WTC11 (cell line): Measurements from ENCODE around the gene RECQL5. TPM values are rescaled to one million over a fixed set of nuclear protein-coding genes. Genes with fewer than 3 reads are reported as not detected.

Experiments
- ATAC-seq: fragments of 200-7000 bp; cut with Tn5 transposase; 2 replicates; pipeline ENCODE4 v1.10.0; 2021; ENCODE audit warnings: mild to moderate bottlenecking, moderate library complexity
- CTCF ChIA-PET: fragments of 300-600 bp; sonication (Branson Sonifier 250); formaldehyde crosslinking; loops from one replicate; lab custom pipeline; 2021; ENCODE audit warnings: antibody characterized with exemption; lab: Charles Lee
- POLR2A ChIA-PET: fragments of 350-600 bp; sonication (Branson Sonifier 250); formaldehyde crosslinking; loops from one replicate; lab custom pipeline; 2021; ENCODE audit warnings: antibody characterized with exemption; lab: Charles Lee
- DNase-seq: peaks from one replicate; pipeline ENCODE4 v3.0.0; 2021; ENCODE audit warnings: low spot score
- H3K27ac Mint-ChIP-seq: 2 replicates; pipeline ENCODE4 v1.8.0; 2021; ENCODE audit warnings: mixed read lengths
- H3K27me3 Mint-ChIP-seq: 2 replicates; pipeline ENCODE4 v1.8.0; 2021; ENCODE audit warnings: low read depth, mild to moderate bottlenecking, moderate library complexity, mixed read lengths
- H3K36me3 Mint-ChIP-seq: 2 replicates; pipeline ENCODE4 v1.8.0; 2021; ENCODE audit warnings: mixed read lengths
- H3K4me1 Mint-ChIP-seq: 2 replicates; pipeline ENCODE4 v1.8.0; 2022; ENCODE audit warnings: mixed read lengths
- H3K4me3 Mint-ChIP-seq: 2 replicates; pipeline ENCODE4 v1.8.0; 2021; ENCODE audit warnings: mild to moderate bottlenecking, moderate library complexity, mixed read lengths
- H3K9me3 Mint-ChIP-seq: 2 replicates; pipeline ENCODE4 v1.8.0; 2021; ENCODE audit warnings: mixed read lengths
- ATF1 ChIP-seq: sonication (generic); formaldehyde crosslinking; IDR thresholded peaks from 2 replicates; pipeline ENCODE4 v1.8.1; 2023; ENCODE audit warnings: mild to moderate bottlenecking, moderate library complexity, missing genetic modification reagents
- ATF2 ChIP-seq: sonication (generic); formaldehyde crosslinking; IDR thresholded peaks from 2 replicates; pipeline ENCODE4 v1.8.1; 2022; ENCODE audit warnings: low read depth, missing genetic modification reagents, borderline replicate concordance
- ATF3 ChIP-seq: sonication (generic); formaldehyde crosslinking; conservative IDR thresholded peaks from 2 replicates; pipeline ENCODE4 v1.8.1; 2022; ENCODE audit warnings: mild to moderate bottlenecking, missing genetic modification reagents
- CREB1 ChIP-seq: sonication (generic); formaldehyde crosslinking; IDR thresholded peaks from 2 replicates; pipeline ENCODE4 v1.8.0; 2023; ENCODE audit warnings: mild to moderate bottlenecking, missing genetic modification reagents
- CREM ChIP-seq: sonication (generic); formaldehyde crosslinking; IDR thresholded peaks from 2 replicates; pipeline ENCODE4 v1.8.1; 2022; ENCODE audit warnings: mild to moderate bottlenecking, missing genetic modification reagents, moderate library complexity
- CTCF ChIP-seq: fragments of 200-600 bp; IDR thresholded peaks from 2 replicates; pipeline ENCODE4 v1.8.0; 2022; ENCODE audit warnings: antibody characterized with exemption
- FOXJ3 ChIP-seq: sonication (generic); formaldehyde crosslinking; IDR thresholded peaks from 2 replicates; pipeline ENCODE4 v1.9.0; 2021; ENCODE audit warnings: missing genetic modification reagents, mild to moderate bottlenecking, borderline replicate concordance
- FOXP4 ChIP-seq: sonication (generic); formaldehyde crosslinking; IDR thresholded peaks from 2 replicates; pipeline ENCODE4 v1.8.0; 2022; ENCODE audit warnings: mild to moderate bottlenecking, missing genetic modification reagents
- GRHL2 ChIP-seq: fragments of 250-450 bp; sonication (Bioruptor Pico); IDR thresholded peaks from 2 replicates; pipeline ENCODE4 v1.8.0; 2022; ENCODE audit warnings: mild to moderate bottlenecking, moderate library complexity; ENCODE audit not compliant: insufficient replicate concordance, severe bottlenecking
- HMGXB4 ChIP-seq: sonication (generic); formaldehyde crosslinking; IDR thresholded peaks from 2 replicates; pipeline ENCODE4 v1.8.1; 2023; ENCODE audit warnings: mild to moderate bottlenecking, moderate library complexity, missing genetic modification reagents
- IRF2 ChIP-seq: sonication (generic); formaldehyde crosslinking; IDR thresholded peaks from 2 replicates; pipeline ENCODE4 v1.8.0; 2022; ENCODE audit warnings: low read depth, missing genetic modification reagents, borderline replicate concordance
- KAT7 ChIP-seq: sonication (generic); formaldehyde crosslinking; IDR thresholded peaks from 2 replicates; pipeline ENCODE4 v1.8.1; 2023; ENCODE audit warnings: missing genetic modification reagents, mild to moderate bottlenecking, borderline replicate concordance
- MLX ChIP-seq: sonication (generic); formaldehyde crosslinking; IDR thresholded peaks from 2 replicates; pipeline ENCODE4 v1.8.1; 2023; ENCODE audit warnings: mild to moderate bottlenecking, missing genetic modification reagents, moderate library complexity
- MXD4 ChIP-seq: fragments of 250-450 bp; sonication (Bioruptor Pico); IDR thresholded peaks from 2 replicates; pipeline ENCODE4 v1.8.0; 2021; ENCODE audit warnings: mild to moderate bottlenecking, moderate library complexity, borderline replicate concordance
- NR2C2 ChIP-seq: sonication (generic); formaldehyde crosslinking; IDR thresholded peaks from 2 replicates; pipeline ENCODE4 v1.8.0; 2022; ENCODE audit warnings: mild to moderate bottlenecking, missing genetic modification reagents
- SMAD4 ChIP-seq: sonication (generic); formaldehyde crosslinking; IDR thresholded peaks from 2 replicates; pipeline ENCODE4 v1.8.0; 2022; ENCODE audit warnings: mild to moderate bottlenecking, missing genetic modification reagents
- SOX15 ChIP-seq: fragments of 250-450 bp; sonication (Bioruptor Pico); IDR thresholded peaks from 2 replicates; pipeline ENCODE4 v1.9.0; 2021; ENCODE audit warnings: mild to moderate bottlenecking
- TCF7 ChIP-seq: sonication (generic); formaldehyde crosslinking; IDR thresholded peaks from 2 replicates; pipeline ENCODE4 v1.8.0; 2022; ENCODE audit warnings: mild to moderate bottlenecking, low read depth, missing genetic modification reagents, moderate library complexity
- TEAD4 ChIP-seq: sonication (generic); formaldehyde crosslinking; IDR thresholded peaks from 2 replicates; pipeline ENCODE4 v1.8.0; 2022; ENCODE audit warnings: mild to moderate bottlenecking, missing genetic modification reagents
- TP53 ChIP-seq: sonication (generic); formaldehyde crosslinking; IDR thresholded peaks from 2 replicates; pipeline ENCODE4 v1.8.1; 2023; ENCODE audit warnings: mild to moderate bottlenecking, missing genetic modification reagents
- USF1 ChIP-seq: sonication (generic); formaldehyde crosslinking; IDR thresholded peaks from 2 replicates; pipeline ENCODE4 v1.8.0; 2022; ENCODE audit warnings: mild to moderate bottlenecking, missing genetic modification reagents
- ZMAT4 ChIP-seq: fragments of 250-450 bp; sonication (Bioruptor Pico); IDR thresholded peaks from 2 replicates; pipeline ENCODE4 v1.9.0; 2021; ENCODE audit warnings: mild to moderate bottlenecking
- ZNF232 ChIP-seq: sonication (generic); formaldehyde crosslinking; IDR thresholded peaks from 2 replicates; pipeline ENCODE4 v1.8.0; 2022; ENCODE audit warnings: mild to moderate bottlenecking, missing genetic modification reagents
- ZNF423 ChIP-seq: fragments of 250-450 bp; sonication (Bioruptor Pico); IDR thresholded peaks from 2 replicates; pipeline ENCODE4 v2.1.2; 2022; ENCODE audit warnings: mild to moderate bottlenecking, moderate library complexity
- ZNF425 ChIP-seq: fragments of 250-450 bp; sonication (Bioruptor Pico); conservative IDR thresholded peaks from 2 replicates; pipeline ENCODE4 v1.9.0; 2021; ENCODE audit warnings: mild to moderate bottlenecking
- ZNF671 ChIP-seq: fragments of 250-450 bp; sonication (Bioruptor Pico); IDR thresholded peaks from 2 replicates; pipeline ENCODE4 v1.8.0; 2021; ENCODE audit warnings: mild to moderate bottlenecking
- total RNA-seq: library from RNA; stranded (reverse); gene quantifications from 3 replicates; pipeline ENCODE4 v1.2.3, GENCODE V29; 2021

The RECQL5 gene
- total RNA-seq, 1 experiment from 2014 or later = 51.0 TPM

- peaks cover 37% of the 10 kb centered on the region for H3K36me3 Mint-ChIP-seq
- H3K27ac Mint-ChIP-seq = peak overlapping the region; percentile 65
- H3K4me3 Mint-ChIP-seq = no peak overlapping the region
- POLR2A ChIA-PET = no interaction called here
- no peaks in the 10 kb centered on the region for H3K9me3 Mint-ChIP-seq
- CTCF ChIA-PET = interaction anchor here (0.6 to 3.6 kb wide), 9 partner anchors 12 to 381 kb away, joined by 3 to 22 read pairs (median 12); partner anchors contain the start of genes GALK1 and SMIM5
- no peaks in the 10 kb centered on the region for H3K27me3 Mint-ChIP-seq
- DNase-seq = no peak
- ATAC-seq = no peak
- TF ChIP-seq KAT7 (CRISPR knock-in tag) (no peak), MLX (CRISPR knock-in tag) (no peak), CREM (no peak), TCF7 (CRISPR knock-in tag) (no peak), MXD4 (CRISPR knock-in tag) (no peak), ATF2 (no peak), ZNF671 (CRISPR knock-in tag) (no peak), USF1 (CRISPR knock-in tag) (no peak), SOX15 (CRISPR knock-in tag) (no peak), CREB1 (no peak), ZNF232 (CRISPR knock-in tag) (no peak), ZNF423 (CRISPR knock-in tag) (no peak), ATF1 (CRISPR knock-in tag) (no peak), NR2C2 (CRISPR knock-in tag) (no peak), TP53 (CRISPR knock-in tag) (no peak), FOXP4 (CRISPR knock-in tag) (no peak), CTCF (no peak), SMAD4 (CRISPR knock-in tag) (no peak), IRF2 (no peak), GRHL2 (CRISPR knock-in tag) (no peak)
- H3K4me1 Mint-ChIP-seq = peaks cover 12% of the 10 kb centered on the region
Measured at GRCh38 chr17:75665981-75666380, 973 bp downstream of the RECQL5 start.

- POLR2A ChIA-PET = no interaction called here
- no peak for TF ChIP-seq TEAD4 (CRISPR knock-in tag)
- no peak for TF ChIP-seq ZMAT4 (CRISPR knock-in tag)
- no peak for TF ChIP-seq FOXJ3 (CRISPR knock-in tag)
- TF ChIP-seq ZNF232 (CRISPR knock-in tag) = no peak
- TF ChIP-seq HMGXB4 (CRISPR knock-in tag) = no peak
- no peak for TF ChIP-seq ATF3 (CRISPR knock-in tag)
- TF ChIP-seq KAT7 (CRISPR knock-in tag) = no peak
- TF ChIP-seq ZNF425 (CRISPR knock-in tag) = no peak
- TF ChIP-seq SOX15 (CRISPR knock-in tag) = no peak
Measured at GRCh38 chr17:75664099-75664549, 2.8 kb downstream of the RECQL5 start.

More at GRCh38 chr17:75664099-75664549, 2.8 kb downstream of the RECQL5 start:
- Mint-ChIP-seq H3K4me1 (peaks cover 12% of the 10 kb centered on the region), H3K4me3 (no peak overlapping the region), H3K27me3 (no peaks in the 10 kb centered on the region), H3K27ac (no peak overlapping the region; the same call in 1 of the 2 replicates), H3K9me3 (no peaks in the 10 kb centered on the region), H3K36me3 (peaks cover 26% of the 10 kb centered on the region)
- DNase-seq (no peak), ATAC-seq (no peak)
- CTCF ChIA-PET = no interaction called here
